MG63 (cell line): ENCODE measurements around the gene TYR. TPM values are rescaled to one million over a fixed set of nuclear protein-coding genes. Genes with fewer than 3 reads are reported as not detected.

Source experiments
- DNase-seq: peaks from one replicate; pipeline ENCODE4 v3.0.0-alpha.2; 2020
- H3K27me3 ChIP-seq: fragments of 250-450 bp; sonication (Bioruptor Pico); 2 replicates; pipeline ENCODE4 v1.5.1; 2020; ENCODE audit warnings: mild to moderate bottlenecking, moderate library complexity
- H3K36me3 ChIP-seq: fragments of 250-450 bp; sonication (Bioruptor Pico); 2 replicates; pipeline ENCODE4 v1.5.1; 2020; ENCODE audit warnings: mild to moderate bottlenecking, moderate library complexity
- H3K4me3 ChIP-seq: fragments of 250-450 bp; sonication (Bioruptor Pico); 2 replicates; pipeline ENCODE4 v1.5.1; 2020; ENCODE audit warnings: mild to moderate bottlenecking, moderate library complexity
- H3K9me3 ChIP-seq: fragments of 250-450 bp; sonication (Bioruptor Pico); 2 replicates; pipeline ENCODE4 v1.5.1; 2020; ENCODE audit warnings: mild to moderate bottlenecking, moderate library complexity
- total RNA-seq: library from RNA; depleted of rRNA; stranded (reverse); fragments of >200 nt; shearing (Covaris generic); gene quantifications from 2 replicates; pipeline ENCODE4 v1.2.3, GENCODE V29; 2014; ENCODE audit warnings: low replicate concordance; rRNA removed

TYR gene
- total RNA-seq: not detected in 2 replicates

GRCh38 chr11:89177691-89178231 lies at the start of gene TYR:
Gene TYR, plus strand, starts transcription at chr11:89177875. Its CDS starts 79 bp downstream, at chr11:89177954.
- no peak for DNase-seq
- H3K9me3 ChIP-seq: no peaks in the 10 kb centered on the region
- no peak within 1 kb of the TSS for H3K4me3 ChIP-seq
- H3K36me3 ChIP-seq: no peaks in the 10 kb centered on the region
- H3K27me3 ChIP-seq: no peaks in the 10 kb centered on the region

- H3K36me3 ChIP-seq: no peaks in the 10 kb centered on the region
- no peak overlapping the region for H3K4me3 ChIP-seq
- no peak for DNase-seq
- no peaks in the 10 kb centered on the region for H3K9me3 ChIP-seq
- H3K27me3 ChIP-seq: no peaks in the 10 kb centered on the region
Observed at GRCh38 chr11:89136606-89137005, 41.1 kb upstream of the TYR start.

GRCh38 chr11:89147229-89147628 lies 30.4 kb upstream of the TYR start:
- Histone ChIP-seq H3K9me3 (no peaks in the 10 kb centered on the region), H3K36me3 (no peaks in the 10 kb centered on the region), H3K4me3 (no peak overlapping the region), H3K27me3 (no peaks in the 10 kb centered on the region)
- DNase-seq: no peak

- no peaks in the 10 kb centered on the region for H3K9me3 ChIP-seq
- H3K36me3 ChIP-seq: no peaks in the 10 kb centered on the region
- no peak overlapping the region for H3K4me3 ChIP-seq
- DNase-seq: no peak
- H3K27me3 ChIP-seq: no peaks in the 10 kb centered on the region
Observed at GRCh38 chr11:89159974-89160373, 17.7 kb upstream of the TYR start.

GRCh38 chr11:89161949-89162348 lies 15.7 kb upstream of the TYR start:
- no peaks in the 10 kb centered on the region for H3K27me3 ChIP-seq
- H3K4me3 ChIP-seq: no peak overlapping the region
- no peak for DNase-seq
- no peaks in the 10 kb centered on the region for H3K9me3 ChIP-seq
- no peaks in the 10 kb centered on the region for H3K36me3 ChIP-seq

GRCh38 chr11:89163686-89164085 lies 14.0 kb upstream of the TYR start:
- Histone ChIP-seq H3K36me3 (no peaks in the 10 kb centered on the region), H3K4me3 (no peak overlapping the region), H3K9me3 (no peaks in the 10 kb centered on the region), H3K27me3 (no peaks in the 10 kb centered on the region)
- no peak for DNase-seq

GRCh38 chr11:89168396-89168795 lies 9.3 kb upstream of the TYR start:
- no peaks in the 10 kb centered on the region for H3K36me3 ChIP-seq
- no peak for DNase-seq
- H3K27me3 ChIP-seq: no peaks in the 10 kb centered on the region
- no peaks in the 10 kb centered on the region for H3K9me3 ChIP-seq
- H3K4me3 ChIP-seq: no peak overlapping the region

GRCh38 chr11:89175796-89176195 lies 1.9 kb upstream of the TYR start:
- Histone ChIP-seq H3K4me3 (no peak overlapping the region), H3K9me3 (no peaks in the 10 kb centered on the region), H3K27me3 (no peaks in the 10 kb centered on the region), H3K36me3 (no peaks in the 10 kb centered on the region)
- DNase-seq: no peak

GRCh38 chr11:89176938-89177337 lies 737 bp upstream of the TYR start:
- no peaks in the 10 kb centered on the region for H3K36me3 ChIP-seq
- no peaks in the 10 kb centered on the region for H3K27me3 ChIP-seq

GRCh38 chr11:89181111-89181510 lies 3.4 kb downstream of the TYR start:
- peak; percentile 4 for DNase-seq
- no peaks in the 10 kb centered on the region for H3K27me3 ChIP-seq
- 0 out of 2 replicates have a peak, but pooled peaks cover 2% of the 10 kb centered on the region for H3K9me3 ChIP-seq
- H3K4me3 ChIP-seq: peak overlapping the region; percentile 23
- H3K36me3 ChIP-seq: no peaks in the 10 kb centered on the region

More at GRCh38 chr11:89176938-89177337, 737 bp upstream of the TYR start:
- Histone ChIP-seq H3K9me3 (no peaks in the 10 kb centered on the region), H3K4me3 (no peak overlapping the region)
- no peak for DNase-seq

GRCh38 chr11:89182773-89183518 lies 5.3 kb downstream of the TYR start:
- DNase-seq: no peak
- H3K36me3 ChIP-seq: no peaks in the 10 kb centered on the region
- H3K9me3 ChIP-seq: peaks cover 2% of the 10 kb centered on the region; the same call in 1 of the 2 replicates
- H3K4me3 ChIP-seq: no peak overlapping the region
- H3K27me3 ChIP-seq: no peaks in the 10 kb centered on the region

- Histone ChIP-seq H3K4me3 (no peak overlapping the region), H3K27me3 (no peaks in the 10 kb centered on the region), H3K36me3 (no peaks in the 10 kb centered on the region), H3K9me3 (peaks cover 2% of the 10 kb centered on the region; the same call in 1 of the 2 replicates)
- DNase-seq: peak; percentile 19
Observed at GRCh38 chr11:89184021-89184420, 6.3 kb downstream of the TYR start.

- Histone ChIP-seq H3K27me3 (no peaks in the 10 kb centered on the region), H3K9me3 (peaks cover 2% of the 10 kb centered on the region; the same call in 1 of the 2 replicates), H3K36me3 (no peaks in the 10 kb centered on the region), H3K4me3 (no peak overlapping the region)
- no peak for DNase-seq
Observed at GRCh38 chr11:89189776-89190175, 12.1 kb downstream of the TYR start.

GRCh38 chr11:89201138-89201537 lies 23.5 kb downstream of the TYR start:
- H3K9me3 ChIP-seq: no peaks in the 10 kb centered on the region
- H3K4me3 ChIP-seq: no peak overlapping the region
- H3K27me3 ChIP-seq: no peaks in the 10 kb centered on the region
- H3K36me3 ChIP-seq: no peaks in the 10 kb centered on the region
- DNase-seq: no peak

GRCh38 chr11:89203814-89204213 lies 26.1 kb downstream of the TYR start:
- no peak for DNase-seq
- H3K27me3 ChIP-seq: no peaks in the 10 kb centered on the region
- no peaks in the 10 kb centered on the region for H3K36me3 ChIP-seq
- H3K4me3 ChIP-seq: no peak overlapping the region
- no peaks in the 10 kb centered on the region for H3K9me3 ChIP-seq

GRCh38 chr11:89205378-89205777 lies 27.7 kb downstream of the TYR start:
- H3K27me3 ChIP-seq: no peaks in the 10 kb centered on the region
- no peaks in the 10 kb centered on the region for H3K36me3 ChIP-seq
- H3K4me3 ChIP-seq: no peak overlapping the region
- DNase-seq: no peak
- no peaks in the 10 kb centered on the region for H3K9me3 ChIP-seq

- H3K4me3 ChIP-seq: no peak overlapping the region
- H3K36me3 ChIP-seq: no peaks in the 10 kb centered on the region
- DNase-seq: no peak
- no peaks in the 10 kb centered on the region for H3K9me3 ChIP-seq
- H3K27me3 ChIP-seq: no peaks in the 10 kb centered on the region
Observed at GRCh38 chr11:89220684-89221339, 43.1 kb downstream of the TYR start.
